Measurements from ENCODE around the gene C4BPB.

DNA sequence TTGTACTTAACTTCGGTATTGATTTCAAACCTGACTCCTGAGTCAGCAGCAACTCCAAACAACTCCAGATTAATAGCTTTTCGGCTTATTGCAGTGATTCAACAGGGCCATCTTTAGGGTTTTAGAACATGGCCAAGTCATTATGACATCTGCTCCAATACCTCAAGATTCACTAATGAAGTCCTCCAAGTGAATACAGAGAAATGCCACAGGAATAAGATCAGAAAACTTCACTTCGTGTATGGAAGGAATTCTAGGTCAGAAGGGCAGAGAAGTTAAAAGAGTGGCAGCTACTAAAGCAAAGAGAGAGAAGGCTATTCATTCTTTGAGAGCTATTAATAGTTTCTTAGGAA, 48.5 kb upstream of the C4BPB start:
- TF ChIP-seq, protein P1, sequence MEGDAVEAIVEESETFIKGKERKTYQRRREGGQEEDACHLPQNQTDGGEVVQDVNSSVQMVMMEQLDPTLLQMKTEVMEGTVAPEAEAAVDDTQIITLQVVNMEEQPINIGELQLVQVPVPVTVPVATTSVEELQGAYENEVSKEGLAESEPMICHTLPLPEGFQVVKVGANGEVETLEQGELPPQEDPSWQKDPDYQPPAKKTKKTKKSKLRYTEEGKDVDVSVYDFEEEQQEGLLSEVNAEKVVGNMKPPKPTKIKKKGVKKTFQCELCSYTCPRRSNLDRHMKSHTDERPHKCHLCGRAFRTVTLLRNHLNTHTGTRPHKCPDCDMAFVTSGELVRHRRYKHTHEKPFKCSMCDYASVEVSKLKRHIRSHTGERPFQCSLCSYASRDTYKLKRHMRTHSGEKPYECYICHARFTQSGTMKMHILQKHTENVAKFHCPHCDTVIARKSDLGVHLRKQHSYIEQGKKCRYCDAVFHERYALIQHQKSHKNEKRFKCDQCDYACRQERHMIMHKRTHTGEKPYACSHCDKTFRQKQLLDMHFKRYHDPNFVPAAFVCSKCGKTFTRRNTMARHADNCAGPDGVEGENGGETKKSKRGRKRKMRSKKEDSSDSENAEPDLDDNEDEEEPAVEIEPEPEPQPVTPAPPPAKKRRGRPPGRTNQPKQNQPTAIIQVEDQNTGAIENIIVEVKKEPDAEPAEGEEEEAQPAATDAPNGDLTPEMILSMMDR (IDR thresholded peaks at IDR 0.05) = no peak
- no peak for TF ChIP-seq POLR2A (IDR thresholded peaks at IDR 0.05)
